ENCODE measurements around the gene PRKACB.
A peak's percentile ranks its signal among the peaks of the same experiment; 100 is the strongest.
"Not testable (repeated sequence)": the region's sequence is repeated elsewhere in the genome, so short reads cannot be mapped to it uniquely, and the experiment has no call there.

The PRKACB gene

GRCh38 chr1:84143796-84144565 is at the start of gene PRKACB:
Gene PRKACB, plus strand, starts transcription at chr1:84144271. Its CDS starts 91 bp downstream, at chr1:84144362.
- H3K9ac ChIP-seq (ENCODE audit: low read depth, low read length) = no peak within 1 kb of the TSS
- H3K4me3 ChIP-seq (ENCODE audit: low read depth, low read length) = no peak within 1 kb of the TSS
- H3K27me3 ChIP-seq (ENCODE audit: control insufficient read depth, insufficient read depth, low read length) = no peaks in the 10 kb centered on the region
- H3K27ac ChIP-seq (ENCODE audit: low read depth, low read length) = no peak within 1 kb of the TSS
- H3K36me3 ChIP-seq (ENCODE audit: control insufficient read depth, insufficient read depth, low read length) = no peaks in the 10 kb centered on the region
- peaks cover 1% of the 10 kb centered on the region; the same call in 1 of the 2 replicates for H3K9me3 ChIP-seq (ENCODE audit: control insufficient read depth, insufficient read depth, low read length)
- peaks cover 5% of the 10 kb centered on the region; the same call in 1 of the 2 replicates for H3K4me1 ChIP-seq (ENCODE audit: control insufficient read depth, insufficient read depth, low read length)

GRCh38 chr1:84095308-84095707 is 48.8 kb upstream of the PRKACB start:
- no peaks in the 10 kb centered on the region for H3K27me3 ChIP-seq (ENCODE audit: control insufficient read depth, insufficient read depth, low read length)
- H3K36me3 ChIP-seq (ENCODE audit: control insufficient read depth, insufficient read depth, low read length) = no peaks in the 10 kb centered on the region
- no peak overlapping the region for H3K27ac ChIP-seq (ENCODE audit: low read depth, low read length)
- H3K4me3 ChIP-seq (ENCODE audit: low read depth, low read length) = no peak overlapping the region
- H3K4me1 ChIP-seq (ENCODE audit: control insufficient read depth, insufficient read depth, low read length) = no peaks in the 10 kb centered on the region
- H3K9ac ChIP-seq (ENCODE audit: low read depth, low read length) = no peak overlapping the region
- no peaks in the 10 kb centered on the region for H3K9me3 ChIP-seq (ENCODE audit: control insufficient read depth, insufficient read depth, low read length)

GRCh38 chr1:84096176-84096575 is 47.9 kb upstream of the PRKACB start:
- Histone ChIP-seq H3K9ac (ENCODE audit: low read depth, low read length) (no peak overlapping the region), H3K36me3 (ENCODE audit: control insufficient read depth, insufficient read depth, low read length) (no peaks in the 10 kb centered on the region), H3K9me3 (ENCODE audit: control insufficient read depth, insufficient read depth, low read length) (no peaks in the 10 kb centered on the region), H3K4me3 (ENCODE audit: low read depth, low read length) (no peak overlapping the region), H3K27ac (ENCODE audit: low read depth, low read length) (no peak overlapping the region), H3K4me1 (ENCODE audit: control insufficient read depth, insufficient read depth, low read length) (no peaks in the 10 kb centered on the region), H3K27me3 (ENCODE audit: control insufficient read depth, insufficient read depth, low read length) (no peaks in the 10 kb centered on the region)

- H3K4me1 ChIP-seq (ENCODE audit: control insufficient read depth, insufficient read depth, low read length) = peaks cover 23% of the 10 kb centered on the region
- no peak overlapping the region for H3K27ac ChIP-seq (ENCODE audit: low read depth, low read length)
Observed at GRCh38 chr1:84101204-84101603, 42.9 kb upstream of the PRKACB start.

GRCh38 chr1:84103197-84103992 is 40.7 kb upstream of the PRKACB start:
- Histone ChIP-seq H3K27me3 (ENCODE audit: control insufficient read depth, insufficient read depth, low read length) (no peaks in the 10 kb centered on the region), H3K9me3 (ENCODE audit: control insufficient read depth, insufficient read depth, low read length) (peaks cover 3% of the 10 kb centered on the region; the same call in 1 of the 2 replicates), H3K9ac (ENCODE audit: low read depth, low read length) (no peak overlapping the region; the same call in 1 of the 2 replicates), H3K4me3 (ENCODE audit: low read depth, low read length) (no peak overlapping the region), H3K36me3 (ENCODE audit: control insufficient read depth, insufficient read depth, low read length) (no peaks in the 10 kb centered on the region), H3K4me1 (ENCODE audit: control insufficient read depth, insufficient read depth, low read length) (peaks cover 23% of the 10 kb centered on the region), H3K27ac (ENCODE audit: low read depth, low read length) (peak overlapping the region; percentile 37)

More at GRCh38 chr1:84101204-84101603, 42.9 kb upstream of the PRKACB start:
- Histone ChIP-seq H3K27me3 (ENCODE audit: control insufficient read depth, insufficient read depth, low read length) (no peaks in the 10 kb centered on the region), H3K36me3 (ENCODE audit: control insufficient read depth, insufficient read depth, low read length) (no peaks in the 10 kb centered on the region), H3K4me3 (ENCODE audit: low read depth, low read length) (no peak overlapping the region), H3K9ac (ENCODE audit: low read depth, low read length) (no peak overlapping the region), H3K9me3 (ENCODE audit: control insufficient read depth, insufficient read depth, low read length) (no peaks in the 10 kb centered on the region)

GRCh38 chr1:84107538-84107937 is 36.5 kb upstream of the PRKACB start:
- not testable (repeated sequence) for H3K27ac ChIP-seq (ENCODE audit: low read depth, low read length); H3K4me3 ChIP-seq (ENCODE audit: low read depth, low read length)

GRCh38 chr1:84107955-84108354 is 36.1 kb upstream of the PRKACB start:
- Histone ChIP-seq H3K27ac (ENCODE audit: low read depth, low read length) (no peak overlapping the region), H3K9ac (ENCODE audit: low read depth, low read length) (no peak overlapping the region), H3K4me3 (ENCODE audit: low read depth, low read length) (no peak overlapping the region)

More at GRCh38 chr1:84107538-84107937, 36.5 kb upstream of the PRKACB start:
- H3K9me3 ChIP-seq (ENCODE audit: control insufficient read depth, insufficient read depth, low read length); H3K9ac ChIP-seq (ENCODE audit: low read depth, low read length); H3K36me3 ChIP-seq (ENCODE audit: control insufficient read depth, insufficient read depth, low read length); H3K27me3 ChIP-seq (ENCODE audit: control insufficient read depth, insufficient read depth, low read length): not testable (repeated sequence)
- H3K4me1 ChIP-seq (ENCODE audit: control insufficient read depth, insufficient read depth, low read length) = peaks cover 23% of the 10 kb centered on the region

GRCh38 chr1:84108900-84109578 is 35.0 kb upstream of the PRKACB start:
- Histone ChIP-seq H3K9me3 (ENCODE audit: control insufficient read depth, insufficient read depth, low read length) (peaks cover 3% of the 10 kb centered on the region; the same call in 1 of the 2 replicates), H3K27me3 (ENCODE audit: control insufficient read depth, insufficient read depth, low read length) (no peaks in the 10 kb centered on the region), H3K27ac (ENCODE audit: low read depth, low read length) (no peak overlapping the region), H3K4me1 (ENCODE audit: control insufficient read depth, insufficient read depth, low read length) (peaks cover 12% of the 10 kb centered on the region), H3K4me3 (ENCODE audit: low read depth, low read length) (no peak overlapping the region), H3K9ac (ENCODE audit: low read depth, low read length) (no peak overlapping the region), H3K36me3 (ENCODE audit: control insufficient read depth, insufficient read depth, low read length) (no peaks in the 10 kb centered on the region)

More at GRCh38 chr1:84107955-84108354, 36.1 kb upstream of the PRKACB start:
- H3K4me1 ChIP-seq (ENCODE audit: control insufficient read depth, insufficient read depth, low read length) = peaks cover 23% of the 10 kb centered on the region
- no peaks in the 10 kb centered on the region for H3K27me3 ChIP-seq (ENCODE audit: control insufficient read depth, insufficient read depth, low read length)
- H3K36me3 ChIP-seq (ENCODE audit: control insufficient read depth, insufficient read depth, low read length) = no peaks in the 10 kb centered on the region
- peaks cover 3% of the 10 kb centered on the region; the same call in 1 of the 2 replicates for H3K9me3 ChIP-seq (ENCODE audit: control insufficient read depth, insufficient read depth, low read length)

GRCh38 chr1:84110629-84111028 is 33.4 kb upstream of the PRKACB start:
- Histone ChIP-seq H3K27ac (ENCODE audit: low read depth, low read length) (no peak overlapping the region), H3K4me3 (ENCODE audit: low read depth, low read length) (no peak overlapping the region), H3K9ac (ENCODE audit: low read depth, low read length) (no peak overlapping the region), H3K36me3 (ENCODE audit: control insufficient read depth, insufficient read depth, low read length) (no peaks in the 10 kb centered on the region), H3K4me1 (ENCODE audit: control insufficient read depth, insufficient read depth, low read length) (no peaks in the 10 kb centered on the region), H3K9me3 (ENCODE audit: control insufficient read depth, insufficient read depth, low read length) (peaks cover 3% of the 10 kb centered on the region; the same call in 1 of the 2 replicates), H3K27me3 (ENCODE audit: control insufficient read depth, insufficient read depth, low read length) (no peaks in the 10 kb centered on the region)

GRCh38 chr1:84116558-84116957 is 27.5 kb upstream of the PRKACB start:
- H3K4me1 ChIP-seq (ENCODE audit: control insufficient read depth, insufficient read depth, low read length) = no peaks in the 10 kb centered on the region
- H3K9ac ChIP-seq (ENCODE audit: low read depth, low read length) = no peak overlapping the region
- H3K27me3 ChIP-seq (ENCODE audit: control insufficient read depth, insufficient read depth, low read length) = no peaks in the 10 kb centered on the region
- H3K4me3 ChIP-seq (ENCODE audit: low read depth, low read length) = no peak overlapping the region
- H3K27ac ChIP-seq (ENCODE audit: low read depth, low read length) = no peak overlapping the region
- no peaks in the 10 kb centered on the region for H3K36me3 ChIP-seq (ENCODE audit: control insufficient read depth, insufficient read depth, low read length)
- H3K9me3 ChIP-seq (ENCODE audit: control insufficient read depth, insufficient read depth, low read length) = no peaks in the 10 kb centered on the region
